ENCODE data around the gene DBH.

DBH gene

GRCh38 chr9:133627341-133627740, 8.8 kb upstream of the DBH start:
- no peak overlapping the region for H3K4me2 ChIP-seq (ENCODE audit: low read length)
- no peaks in the 10 kb centered on the region for H3K4me1 ChIP-seq (ENCODE audit: low read length)
- no peak overlapping the region for H3K4me3 ChIP-seq (ENCODE audit: low read length)
- H3K27ac ChIP-seq (ENCODE audit: low read length), result no peak overlapping the region
- H4K20me1 ChIP-seq (ENCODE audit: insufficient read depth, low read length), result no peaks in the 10 kb centered on the region
- TF ChIP-seq CTCF (IDR thresholded peaks at IDR 0.05; ENCODE audit: low read depth, low read length) (no peak), EZH2phosphoT487 (IDR thresholded peaks at IDR 0.05; ENCODE audit: low read depth) (no peak)
- H2AFZ ChIP-seq (ENCODE audit: low read depth, low read length), result no peak overlapping the region
- H3K36me3 ChIP-seq (replicated peaks; ENCODE audit: low read depth, low read length), result no peaks in the 10 kb centered on the region
- H3K79me2 ChIP-seq (ENCODE audit: low read length), result no peaks in the 10 kb centered on the region
- H3K27me3 ChIP-seq (ENCODE audit: low read depth, low read length), result peaks cover 26% of the 10 kb centered on the region
- H3K9me3 ChIP-seq (ENCODE audit: insufficient read depth, low read length), result no peaks in the 10 kb centered on the region
- H3K9ac ChIP-seq (ENCODE audit: low read length), result no peak overlapping the region

- Histone ChIP-seq H3K4me2 (ENCODE audit: low read length) (no peak overlapping the region), H3K27me3 (ENCODE audit: low read depth, low read length) (peaks cover 14% of the 10 kb centered on the region; the same call in 1 of the 2 replicates)
Measured at GRCh38 chr9:133628766-133629165, 7.4 kb upstream of the DBH start.

GRCh38 chr9:133629221-133630110, 6.7 kb upstream of the DBH start:
- H3K27me3 ChIP-seq (ENCODE audit: low read depth, low read length), result peaks cover 14% of the 10 kb centered on the region; the same call in 1 of the 2 replicates

More at GRCh38 chr9:133628766-133629165, 7.4 kb upstream of the DBH start:
- Histone ChIP-seq H3K79me2 (ENCODE audit: low read length) (no peaks in the 10 kb centered on the region), H3K4me3 (ENCODE audit: low read length) (no peak overlapping the region), H3K27ac (ENCODE audit: low read length) (no peak overlapping the region), H2AFZ (ENCODE audit: low read depth, low read length) (no peak overlapping the region), H3K36me3 (replicated peaks; ENCODE audit: low read depth, low read length) (no peaks in the 10 kb centered on the region), H3K9me3 (ENCODE audit: insufficient read depth, low read length) (no peaks in the 10 kb centered on the region), H3K9ac (ENCODE audit: low read length) (no peak overlapping the region), H4K20me1 (ENCODE audit: insufficient read depth, low read length) (no peaks in the 10 kb centered on the region), H3K4me1 (ENCODE audit: low read length) (no peaks in the 10 kb centered on the region)
- TF ChIP-seq EZH2phosphoT487 (IDR thresholded peaks at IDR 0.05; ENCODE audit: low read depth), result no peak
- no peak for TF ChIP-seq CTCF (IDR thresholded peaks at IDR 0.05; ENCODE audit: low read depth, low read length)

More at GRCh38 chr9:133629221-133630110, 6.7 kb upstream of the DBH start:
- TF ChIP-seq CTCF (IDR thresholded peaks at IDR 0.05; ENCODE audit: low read depth, low read length) (no peak), EZH2phosphoT487 (IDR thresholded peaks at IDR 0.05; ENCODE audit: low read depth) (no peak)
- Histone ChIP-seq H2AFZ (ENCODE audit: low read depth, low read length) (no peak overlapping the region), H3K9ac (ENCODE audit: low read length) (no peak overlapping the region), H3K36me3 (replicated peaks; ENCODE audit: low read depth, low read length) (no peaks in the 10 kb centered on the region), H3K79me2 (ENCODE audit: low read length) (no peaks in the 10 kb centered on the region), H3K4me1 (ENCODE audit: low read length) (no peaks in the 10 kb centered on the region), H3K4me2 (ENCODE audit: low read length) (no peak overlapping the region), H3K27ac (ENCODE audit: low read length) (no peak overlapping the region), H3K9me3 (ENCODE audit: insufficient read depth, low read length) (no peaks in the 10 kb centered on the region), H4K20me1 (ENCODE audit: insufficient read depth, low read length) (no peaks in the 10 kb centered on the region), H3K4me3 (ENCODE audit: low read length) (no peak overlapping the region)
